ENCODE data around the gene IFIT3. TPM values are rescaled to one million over a fixed set of nuclear protein-coding genes. Genes with fewer than 3 reads are reported as not detected.

The IFIT3 gene
- total RNA-seq, 1 experiment from 2014 or later = 0.55 TPM

- Histone ChIP-seq H3K23ac (ENCODE audit: insufficient read length, low read depth, low read length) (no peak overlapping the region), H2BK5ac (ENCODE audit: insufficient read length, low read length) (no peak overlapping the region), H3T11ph (ENCODE audit: low read length) (no peak overlapping the region), H3K14ac (ENCODE audit: insufficient read depth, low read length) (no peak overlapping the region; the same call in 1 of the 2 replicates), H4K8ac (replicated peaks; ENCODE audit: insufficient read length, low read depth, low read length) (no peak overlapping the region), H3K18ac (ENCODE audit: insufficient read length, low read depth, low read length) (no peak overlapping the region), H4K20me1 (ENCODE audit: control insufficient read depth, insufficient read depth, insufficient read length) (no peaks in the 10 kb centered on the region), H4K91ac (ENCODE audit: insufficient read length, low read depth, low read length) (no peak overlapping the region), H3K9ac (ENCODE audit: extremely low read depth, insufficient read length, low read length) (no peak overlapping the region), H3K79me2 (ENCODE audit: insufficient read depth, low read length) (no peaks in the 10 kb centered on the region), H3K4ac (ENCODE audit: low read depth, low read length) (no peak overlapping the region), H3K9me3 (ENCODE audit: control insufficient read depth, low read depth, low read length) (no peaks in the 10 kb centered on the region), H2AFZ (ENCODE audit: low read length) (no peak overlapping the region), H3K27me3 (ENCODE audit: insufficient read depth, low read length) (no peaks in the 10 kb centered on the region), H3K56ac (ENCODE audit: insufficient read length, low read depth, low read length) (no peak overlapping the region), H2BK15ac (ENCODE audit: low read depth, low read length) (no peak overlapping the region), H3K27ac (ENCODE audit: insufficient read length, low read depth, low read length) (no peak overlapping the region), H2BK120ac (ENCODE audit: low read depth, low read length, poor library complexity, severe bottlenecking) (no peak overlapping the region), H2AK5ac (ENCODE audit: insufficient read length, low read length) (no peak overlapping the region), H2BK20ac (ENCODE audit: low read depth, low read length, poor library complexity, severe bottlenecking) (no peak overlapping the region), H3K4me2 (ENCODE audit: insufficient read depth, insufficient read length, low read length) (no peak overlapping the region), H3K79me1 (ENCODE audit: insufficient read depth, low read depth, low read length, poor library complexity, severe bottlenecking) (no peaks in the 10 kb centered on the region), H3K4me1 (ENCODE audit: insufficient read depth, low read length) (peaks cover 3% of the 10 kb centered on the region), H3K23me2 (ENCODE audit: insufficient read length, low read depth, low read length, poor library complexity, severe bottlenecking) (no peaks in the 10 kb centered on the region), H2BK12ac (ENCODE audit: insufficient read length, low read depth, low read length) (no peak overlapping the region), H4K5ac (ENCODE audit: insufficient read length, low read depth, low read length) (no peak overlapping the region)
- no peak for DNase-seq
- H3K27me3 Mint-ChIP-seq (ENCODE audit: low read depth) = no peaks in the 10 kb centered on the region; the same call in none of the 2 replicates
- no peak overlapping the region for H3K27ac Mint-ChIP-seq
- peaks cover 0 to 2% (median 0%) of the 10 kb centered on the region in 3 experiments; a peak in 2 of 7 replicates for H3K36me3 Mint-ChIP-seq (ENCODE audit: insufficient read depth in 1 of 3, low read depth in 3 of 3)
- no peak overlapping the region for H3K4me3 Mint-ChIP-seq
- peaks cover 14 to 18% of the 10 kb centered on the region in 2 experiments for H3K4me1 Mint-ChIP-seq
- H3K9me3 Mint-ChIP-seq = peaks cover 0 to 3% of the 10 kb centered on the region in 2 experiments; a peak in 1 of 5 replicates
- TF ChIP-seq CTCF (conservative IDR thresholded peaks at IDR 0.05) = no peak
- no CpG with 5 or more reads among the region's 5 CpGs for WGBS (ENCODE audit: extremely low coverage, insufficient read length, low lambda C conversion rate)
Measured at GRCh38 chr10:89297791-89298190, 30.0 kb upstream of the IFIT3 start.

All from H9 (cell line).